ENCODE results near the gene STOM. TPM values are rescaled to one million over a fixed set of nuclear protein-coding genes. Genes with fewer than 3 reads are reported as not detected.

STOM gene
- total RNA-seq, 5 donors from 2014 or later (not counting 1 experiment from before 2014, with no cell fraction given): 24.2 to 73.9 (median 57.8) TPM

DNA sequence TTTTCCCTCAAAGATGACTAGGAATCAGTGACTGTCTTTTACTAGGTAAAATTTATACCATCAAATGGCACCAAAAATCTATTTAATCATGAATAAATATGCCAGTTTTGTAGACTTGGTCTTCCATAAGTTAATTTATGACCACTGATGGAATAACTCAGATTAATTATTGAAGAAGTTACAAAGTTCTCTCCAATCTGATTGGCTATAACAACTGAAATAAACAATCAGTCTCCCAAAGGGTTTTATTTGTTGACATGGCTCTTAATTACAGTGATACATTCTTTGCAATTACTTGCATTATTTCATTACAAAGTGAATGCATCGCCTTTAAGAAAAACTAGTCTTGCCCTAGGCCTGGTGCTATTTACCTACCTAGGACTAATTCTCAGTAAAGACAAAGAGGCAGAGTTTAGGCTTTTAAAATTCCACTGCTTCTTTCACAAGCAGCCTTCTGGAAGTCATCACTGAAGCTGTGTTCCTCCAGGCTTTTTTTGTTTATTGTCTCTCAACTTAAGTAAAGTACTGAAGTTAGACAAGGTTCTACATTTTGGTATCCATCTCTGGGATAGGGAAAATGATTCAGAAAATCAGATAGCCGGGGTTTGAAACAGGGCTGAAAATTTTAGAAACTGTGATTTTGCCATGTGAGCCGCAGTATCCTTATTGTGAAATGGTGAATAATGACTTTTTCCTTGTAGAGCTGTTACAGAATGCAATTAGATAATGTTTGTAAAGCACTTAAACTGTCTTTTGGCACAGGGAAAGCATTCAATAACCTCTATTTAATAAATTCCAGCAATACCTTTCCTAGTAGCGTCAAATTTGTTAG lies 2.5 kb downstream of the STOM start:
- DNase-seq: no peak
- Histone ChIP-seq H3K4me1 (ENCODE audit: control insufficient read depth in 1 of 2, extremely low read depth in 1 of 2, insufficient read depth in 2 of 2, low read length in 2 of 2) (peaks cover 6 to 25% of the 10 kb centered on the region in 2 experiments), H3K27ac (ENCODE audit: low read length) (peak overlapping the region; percentile 84), H3K27me3 (replicated peaks in 1 of 2; ENCODE audit: control insufficient read depth in 2 of 2, extremely low read depth in 1 of 2, insufficient read depth in 2 of 2, low read length in 1 of 2) (no peaks in the 10 kb centered on the region), H3K4me3 (ENCODE audit: control insufficient read depth in 1 of 2, extremely low read depth in 1 of 2, low read length in 1 of 2) (peak overlapping the region in 1 of 2 donors; percentile 97), H3K9me3 (no peaks in the 10 kb centered on the region), H3K36me3 (ENCODE audit: control insufficient read depth in 2 of 2, extremely low read depth in 1 of 2, insufficient read depth in 1 of 2, low read length in 1 of 2) (no peaks in the 10 kb centered on the region)
- WGBS (ENCODE audit: insufficient coverage): 71% methylated on average over 2 of the region's 4 CpGs
- peaks cover 5% of the 10 kb centered on the region for H3K36me3 Mint-ChIP-seq
- no peaks in the 10 kb centered on the region for H3K27me3 Mint-ChIP-seq
- ChIA-PET POLR2A (no interaction called here), CTCF (no interaction called here)
- peaks cover 0 to 4% (median 0%) of the 10 kb centered on the region in 3 donors for H3K9me3 Mint-ChIP-seq
- H3K4me1 Mint-ChIP-seq: peaks cover 45 to 82% (median 72%) of the 10 kb centered on the region in 3 donors
- no peak for ATAC-seq (replicated peaks in 1 of 4)
- H3K4me3 Mint-ChIP-seq: peak overlapping the region; percentile 89 to 91 (median 89)
- peak overlapping the region; percentile 86 to 96 for H3K27ac Mint-ChIP-seq

- peak overlapping the region; percentile 12 to 75 for H3K27ac Mint-ChIP-seq
- peaks cover 0 to 4% (median 0%) of the 10 kb centered on the region in 3 donors for H3K9me3 Mint-ChIP-seq
- CTCF ChIA-PET: interaction anchor here in 1 of 2 donors (0.6 kb wide), 1 partner anchor 185 kb away, joined by 3 read pairs; no protein-coding TSS in a partner anchor
Observed at GRCh38 chr9:121366611-121367192, 3.3 kb downstream of the STOM start.

DNA sequence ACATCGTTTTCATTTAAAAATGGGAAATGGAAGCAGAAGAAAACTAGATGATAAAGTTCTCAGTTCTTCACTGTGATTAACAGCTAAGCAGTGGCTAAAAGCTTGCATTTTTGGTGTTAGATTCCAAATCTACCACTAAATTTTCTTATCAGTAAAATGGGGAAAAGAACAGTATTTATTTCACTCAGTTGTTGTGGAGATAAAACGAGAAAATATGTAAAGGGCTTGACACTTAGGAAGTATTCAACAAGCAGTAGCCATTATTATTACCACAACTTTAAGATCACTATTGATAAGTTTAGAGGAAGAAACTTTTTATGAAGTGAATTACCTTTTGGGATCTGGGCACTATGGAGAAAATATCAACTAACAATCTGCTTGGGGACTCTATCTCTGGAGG lies 4.5 kb downstream of the STOM start:
- Mint-ChIP-seq H3K9me3 (peaks cover 0 to 4% (median 0%) of the 10 kb centered on the region in 3 donors), H3K4me1 (peaks cover 37 to 80% (median 67%) of the 10 kb centered on the region in 3 donors), H3K4me3 (no peak overlapping the region), H3K27me3 (no peaks in the 10 kb centered on the region), H3K36me3 (peaks cover 5% of the 10 kb centered on the region), H3K27ac (peak overlapping the region; percentile 59 to 69)
- ChIA-PET CTCF (interaction anchor here in 1 of 2 donors (0.6 kb wide), 1 partner anchor 25 kb away, joined by 4 read pairs; no protein-coding TSS in a partner anchor), POLR2A (no interaction called here)
- Histone ChIP-seq H3K27ac (ENCODE audit: low read length) (no peak overlapping the region), H3K4me1 (ENCODE audit: control insufficient read depth in 1 of 2, extremely low read depth in 1 of 2, insufficient read depth in 2 of 2, low read length in 2 of 2) (peaks cover 6 to 26% of the 10 kb centered on the region in 2 experiments), H3K27me3 (replicated peaks in 1 of 2; ENCODE audit: control insufficient read depth in 2 of 2, extremely low read depth in 1 of 2, insufficient read depth in 2 of 2, low read length in 1 of 2) (no peaks in the 10 kb centered on the region), H3K36me3 (ENCODE audit: control insufficient read depth in 2 of 2, extremely low read depth in 1 of 2, insufficient read depth in 1 of 2, low read length in 1 of 2) (no peaks in the 10 kb centered on the region), H3K4me3 (ENCODE audit: control insufficient read depth in 1 of 2, extremely low read depth in 1 of 2, low read length in 1 of 2) (no peak overlapping the region), H3K9me3 (no peaks in the 10 kb centered on the region)
- WGBS (ENCODE audit: insufficient coverage): no CpG with 5 or more reads among the region's 2 CpGs
- DNase-seq (no peak), ATAC-seq (replicated peaks in 1 of 4) (no peak)

More at GRCh38 chr9:121366611-121367192, 3.3 kb downstream of the STOM start:
- ATAC-seq (replicated peaks in 1 of 4) (no peak), DNase-seq (no peak)
- Mint-ChIP-seq H3K4me1 (peaks cover 45 to 79% (median 68%) of the 10 kb centered on the region in 3 donors), H3K27me3 (no peaks in the 10 kb centered on the region), H3K4me3 (peak overlapping the region in 2 of 3 donors; percentile 47 to 64), H3K36me3 (peaks cover 5% of the 10 kb centered on the region)
- POLR2A ChIA-PET: interaction anchor here in 1 of 2 donors (0.6 kb wide), 1 partner anchor 245 kb away, joined by 3 read pairs; no protein-coding TSS in a partner anchor
- WGBS (ENCODE audit: insufficient coverage): 100% methylated on average over 2 of the region's 5 CpGs
- Histone ChIP-seq H3K9me3 (no peaks in the 10 kb centered on the region), H3K36me3 (ENCODE audit: control insufficient read depth in 2 of 2, extremely low read depth in 1 of 2, insufficient read depth in 1 of 2, low read length in 1 of 2) (no peaks in the 10 kb centered on the region), H3K4me1 (ENCODE audit: control insufficient read depth in 1 of 2, extremely low read depth in 1 of 2, insufficient read depth in 2 of 2, low read length in 2 of 2) (peaks cover 6 to 26% of the 10 kb centered on the region in 2 experiments), H3K4me3 (ENCODE audit: control insufficient read depth in 1 of 2, extremely low read depth in 1 of 2, low read length in 1 of 2) (no peak overlapping the region), H3K27ac (ENCODE audit: low read length) (peak overlapping the region; percentile 9), H3K27me3 (replicated peaks in 1 of 2; ENCODE audit: control insufficient read depth in 2 of 2, extremely low read depth in 1 of 2, insufficient read depth in 2 of 2, low read length in 1 of 2) (no peaks in the 10 kb centered on the region)

GRCh38 chr9:121364886-121365285 lies 5.2 kb downstream of the STOM start:
- Mint-ChIP-seq H3K4me1 (peaks cover 32 to 80% (median 68%) of the 10 kb centered on the region in 3 donors), H3K9me3 (no peaks in the 10 kb centered on the region), H3K27ac (peak overlapping the region; percentile 59 to 69), H3K36me3 (peaks cover 5% of the 10 kb centered on the region), H3K4me3 (no peak overlapping the region), H3K27me3 (no peaks in the 10 kb centered on the region)
- Histone ChIP-seq H3K4me3 (ENCODE audit: control insufficient read depth in 1 of 2, extremely low read depth in 1 of 2, low read length in 1 of 2) (no peak overlapping the region), H3K36me3 (ENCODE audit: control insufficient read depth in 2 of 2, extremely low read depth in 1 of 2, insufficient read depth in 1 of 2, low read length in 1 of 2) (no peaks in the 10 kb centered on the region), H3K4me1 (ENCODE audit: control insufficient read depth in 1 of 2, extremely low read depth in 1 of 2, insufficient read depth in 2 of 2, low read length in 2 of 2) (peaks cover 6 to 21% of the 10 kb centered on the region in 2 experiments), H3K27ac (ENCODE audit: low read length) (peak overlapping the region; percentile 7), H3K9me3 (no peaks in the 10 kb centered on the region), H3K27me3 (replicated peaks in 1 of 2; ENCODE audit: control insufficient read depth in 2 of 2, extremely low read depth in 1 of 2, insufficient read depth in 2 of 2, low read length in 1 of 2) (no peaks in the 10 kb centered on the region)
- DNase-seq (no peak), ATAC-seq (replicated peaks in 1 of 4) (no peak)
- ChIA-PET POLR2A (interaction anchor here in 1 of 2 donors (0.6 kb wide), 1 partner anchor 11 kb away, joined by 7 read pairs; no protein-coding TSS in a partner anchor), CTCF (interaction anchor here in 1 of 2 donors (0.6 to 1.8 kb wide), 4 partner anchors 10 to 45 kb away, joined by 4 to 9 read pairs (median 4); no protein-coding TSS in a partner anchor)

DNA sequence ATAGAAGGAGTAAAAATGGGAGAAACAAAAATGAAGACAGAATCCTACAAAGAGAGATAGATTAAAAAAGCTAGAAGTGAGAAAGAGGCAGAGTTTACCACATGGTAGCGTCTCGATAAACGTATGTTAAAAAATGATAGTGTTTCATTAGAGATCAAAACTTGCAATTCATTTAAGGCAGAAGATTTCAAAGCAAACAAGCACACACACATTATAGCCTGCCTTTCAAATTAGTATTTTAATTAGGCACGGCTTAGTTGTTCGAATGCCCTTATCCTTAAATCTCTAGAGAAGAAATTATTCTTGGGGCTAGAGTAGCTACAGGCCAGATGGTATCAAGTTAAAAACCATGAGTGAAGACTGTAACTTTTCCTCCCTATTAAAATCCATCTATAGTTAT lies 6.0 kb downstream of the STOM start:
- H3K27me3 Mint-ChIP-seq: no peaks in the 10 kb centered on the region
- no peaks in the 10 kb centered on the region for H3K9me3 Mint-ChIP-seq
- CTCF ChIA-PET: interaction anchor here in 1 of 2 donors (0.6 to 1.8 kb wide), 4 partner anchors 9 to 44 kb away, joined by 3 to 9 read pairs (median 4); no protein-coding TSS in a partner anchor
- H3K27ac ChIP-seq (ENCODE audit: low read length): no peak overlapping the region
- H3K4me3 Mint-ChIP-seq: no peak overlapping the region
- H3K4me3 ChIP-seq (ENCODE audit: control insufficient read depth in 1 of 2, extremely low read depth in 1 of 2, low read length in 1 of 2): no peak overlapping the region
- H3K36me3 ChIP-seq (ENCODE audit: control insufficient read depth in 2 of 2, extremely low read depth in 1 of 2, insufficient read depth in 1 of 2, low read length in 1 of 2): no peaks in the 10 kb centered on the region
- no peaks in the 10 kb centered on the region for H3K27me3 ChIP-seq (replicated peaks in 1 of 2; ENCODE audit: control insufficient read depth in 2 of 2, extremely low read depth in 1 of 2, insufficient read depth in 2 of 2, low read length in 1 of 2)
- peaks cover 5% of the 10 kb centered on the region for H3K36me3 Mint-ChIP-seq
- no CpG with 5 or more reads among the region's 5 CpGs for WGBS (ENCODE audit: insufficient coverage)
- H3K4me1 Mint-ChIP-seq: peaks cover 33 to 82% (median 75%) of the 10 kb centered on the region in 3 donors
- POLR2A ChIA-PET: no interaction called here
- ATAC-seq (replicated peaks in 1 of 4): no peak
- H3K4me1 ChIP-seq (ENCODE audit: control insufficient read depth in 1 of 2, extremely low read depth in 1 of 2, insufficient read depth in 2 of 2, low read length in 2 of 2): peaks cover 2 to 14% of the 10 kb centered on the region in 2 experiments
- H3K27ac Mint-ChIP-seq: peak overlapping the region; percentile 9 to 59
- no peak for DNase-seq
- H3K9me3 ChIP-seq: no peaks in the 10 kb centered on the region

DNA sequence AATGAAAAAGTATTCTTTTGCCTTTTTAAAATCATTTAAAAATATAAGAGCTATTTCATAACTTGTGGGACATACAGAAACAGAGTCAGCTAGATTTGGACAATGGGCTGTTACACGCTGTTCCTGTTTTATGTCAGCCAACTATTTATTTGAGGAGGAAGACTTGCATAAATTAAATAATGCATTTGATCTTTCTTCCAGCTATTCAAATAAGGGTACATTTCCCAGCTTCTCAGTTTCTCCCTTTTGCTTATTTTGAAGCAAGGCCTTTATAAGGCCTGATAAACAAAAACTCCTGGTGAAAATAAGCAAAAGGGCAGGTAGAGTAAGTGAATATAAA lies 6.5 kb downstream of the STOM start:
- Histone ChIP-seq H3K27me3 (replicated peaks in 1 of 2; ENCODE audit: control insufficient read depth in 2 of 2, extremely low read depth in 1 of 2, insufficient read depth in 2 of 2, low read length in 1 of 2) (no peaks in the 10 kb centered on the region), H3K9me3 (no peaks in the 10 kb centered on the region), H3K4me1 (ENCODE audit: control insufficient read depth in 1 of 2, extremely low read depth in 1 of 2, insufficient read depth in 2 of 2, low read length in 2 of 2) (peaks cover 0 to 13% of the 10 kb centered on the region in 2 experiments), H3K36me3 (ENCODE audit: control insufficient read depth in 2 of 2, extremely low read depth in 1 of 2, insufficient read depth in 1 of 2, low read length in 1 of 2) (no peaks in the 10 kb centered on the region), H3K4me3 (ENCODE audit: control insufficient read depth in 1 of 2, extremely low read depth in 1 of 2, low read length in 1 of 2) (no peak overlapping the region), H3K27ac (ENCODE audit: low read length) (no peak overlapping the region)
- WGBS (ENCODE audit: insufficient coverage): no CpG with 5 or more reads among the region's 1 CpG
- Mint-ChIP-seq H3K4me3 (no peak overlapping the region), H3K27ac (peak overlapping the region; percentile 9 to 59), H3K9me3 (no peaks in the 10 kb centered on the region), H3K4me1 (peaks cover 33 to 82% (median 76%) of the 10 kb centered on the region in 3 donors), H3K27me3 (no peaks in the 10 kb centered on the region), H3K36me3 (peaks cover 5% of the 10 kb centered on the region)
- DNase-seq: no peak
- no peak for ATAC-seq (replicated peaks in 1 of 4)
- ChIA-PET CTCF (interaction anchor here in 1 of 2 donors (1.7 to 1.8 kb wide), 2 partner anchors 10 to 44 kb away, joined by 4 to 9 read pairs; no protein-coding TSS in a partner anchor), POLR2A (interaction anchor here in 1 of 2 donors (0.8 kb wide), 1 partner anchor 8 kb away, joined by 4 read pairs; no protein-coding TSS in a partner anchor)
